GM20000 (cell line): ENCODE data around the gene HSD17B11.
"Not testable (repeated sequence)": the region's sequence is repeated elsewhere in the genome, so short reads cannot be mapped to it uniquely, and the experiment has no call there.

Experiments used
- DNase-seq: peaks from one replicate; pipeline ENCODE4 v3.0.0; 2012; ENCODE audit warnings: low spot score
- CTCF ChIP-seq: IDR thresholded peaks from 2 replicates; pipeline ENCODE4 v1.5.1; 2012; ENCODE audit warnings: mild to moderate bottlenecking, control low read depth; ENCODE audit errors: extremely low read depth, missing control alignments

HSD17B11 gene

GRCh38 chr4:87390891-87391575, at the start of gene HSD17B11:
Gene HSD17B11, minus strand, starts transcription at chr4:87391188. Its CDS starts 118 bp downstream, at chr4:87391070.
- TF ChIP-seq CTCF, result no peak
- DNase-seq, result peak; percentile 94

DNA sequence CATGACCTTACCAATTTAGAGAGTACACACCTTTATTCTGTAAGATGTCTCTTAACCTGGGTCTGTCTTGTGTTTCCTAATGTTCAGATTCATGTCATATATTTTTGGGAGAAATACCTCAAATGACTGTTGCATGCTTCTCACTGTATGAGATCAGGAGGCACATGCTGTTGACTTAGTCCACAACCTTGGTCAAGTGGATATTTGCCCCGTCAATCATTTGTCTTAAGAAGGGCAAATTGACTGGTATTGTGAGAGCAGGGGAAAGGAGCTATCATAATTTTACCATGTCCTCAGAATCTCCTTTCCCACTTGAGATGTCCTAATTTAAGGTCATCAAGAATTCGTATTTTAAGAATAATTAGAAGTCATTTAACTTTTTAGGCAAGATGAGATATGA, 42.4 kb upstream of the HSD17B11 start:
- DNase-seq, result no peak
- no peak for TF ChIP-seq CTCF

- no peak for TF ChIP-seq CTCF
- no peak for DNase-seq
These were observed 39.0 kb upstream of the HSD17B11 start for GRCh38 chr4:87430038-87430437.

DNA sequence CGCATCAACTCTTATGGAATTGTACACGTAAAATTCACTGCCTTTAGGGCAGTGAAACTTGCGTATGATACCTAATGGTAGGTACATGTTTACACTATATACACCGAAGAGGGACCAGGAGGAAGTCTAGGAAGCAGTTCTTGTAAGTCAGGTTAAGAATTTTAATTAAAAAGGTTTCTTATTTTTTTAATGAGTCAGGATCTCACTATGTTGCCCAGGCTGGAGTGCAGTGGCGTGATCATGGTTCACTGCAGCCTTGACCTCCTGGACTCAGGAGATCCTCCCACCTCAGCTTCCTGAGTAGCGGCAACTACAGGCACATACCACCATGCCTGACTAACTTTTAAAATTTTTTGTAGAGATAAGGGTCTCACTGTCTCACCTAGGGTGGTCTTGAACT, 38.0 kb upstream of the HSD17B11 start:
- no peak for TF ChIP-seq CTCF
- no peak for DNase-seq

DNA sequence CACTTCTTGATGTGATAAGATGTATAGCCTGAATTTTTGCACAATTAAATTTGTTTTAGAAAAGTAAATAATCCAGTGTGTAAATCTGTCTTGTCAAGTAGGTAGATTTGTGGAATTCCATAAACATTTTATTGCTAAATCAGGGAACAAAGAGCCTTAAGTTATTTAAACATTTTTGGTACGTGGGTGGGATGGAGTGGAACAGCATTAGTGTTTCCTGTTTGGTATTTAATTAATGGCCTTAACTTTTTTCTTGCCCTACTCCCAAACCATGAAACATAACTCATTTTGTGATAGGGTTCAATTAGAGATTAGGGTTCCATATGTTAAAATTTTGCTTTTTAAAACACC, 36.5 kb upstream of the HSD17B11 start:
- no peak for DNase-seq
- TF ChIP-seq CTCF, result no peak

DNA sequence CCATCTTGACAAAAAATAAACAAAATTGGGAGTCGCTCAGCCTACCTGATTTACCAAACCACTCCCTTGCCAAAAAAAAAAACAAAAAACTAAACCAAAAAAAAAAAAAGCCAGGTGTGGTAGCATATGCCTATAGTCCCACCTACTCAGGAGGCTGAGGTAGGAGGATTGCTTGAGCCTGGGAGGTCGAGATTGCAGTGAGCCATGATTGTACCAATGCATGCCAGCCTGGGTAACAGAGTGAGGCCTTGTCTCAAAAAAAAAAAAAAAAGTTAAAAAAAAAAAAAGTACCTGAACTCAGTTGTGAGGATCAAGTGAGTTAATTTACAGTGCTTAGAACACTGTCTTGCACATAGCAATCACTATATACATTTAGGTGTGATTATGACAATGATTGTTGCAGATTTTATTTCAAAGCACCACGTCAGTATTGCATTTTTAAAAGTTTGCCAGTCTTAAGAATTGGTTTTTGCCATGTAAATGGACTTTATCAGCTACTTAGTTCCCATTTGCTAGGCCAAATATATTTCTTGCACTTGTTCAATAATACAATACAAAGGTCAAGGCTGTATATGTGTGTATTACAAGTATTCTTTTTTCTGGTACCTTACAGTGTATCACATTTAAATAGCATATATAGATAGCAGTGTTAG, 36.0 kb upstream of the HSD17B11 start:
- no peak for DNase-seq
- no peak for TF ChIP-seq CTCF

GRCh38 chr4:87425711-87426110, 34.7 kb upstream of the HSD17B11 start:
- no peak for TF ChIP-seq CTCF
- no peak for DNase-seq

DNA sequence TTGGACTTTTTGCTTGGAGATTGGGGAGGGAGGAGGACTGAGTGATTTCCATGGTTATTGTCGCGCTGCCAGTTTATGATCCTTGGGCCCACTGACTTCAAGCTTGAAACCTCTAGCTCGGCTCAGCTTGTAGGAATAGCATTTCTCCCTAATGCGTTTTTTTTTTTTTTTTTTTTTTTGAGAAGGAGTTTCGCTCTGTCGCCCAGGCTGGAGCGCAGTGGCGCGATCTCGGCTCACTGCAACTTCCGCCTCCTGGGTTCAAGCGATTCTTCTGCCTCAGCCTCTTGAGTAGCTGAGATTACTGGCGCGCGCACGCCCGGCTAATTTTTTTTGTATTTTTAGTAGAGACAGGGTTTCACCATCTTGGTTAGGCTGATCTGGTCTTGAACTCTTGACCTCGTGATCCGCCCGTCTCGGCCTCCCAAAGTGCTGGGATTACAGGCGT, 33.1 kb upstream of the HSD17B11 start:
- not testable (repeated sequence) for DNase-seq
